IPS DF 4.7 (cell line): ENCODE measurements around the gene EPX.
"Not testable (repeated sequence)": the region's sequence is repeated elsewhere in the genome, so short reads cannot be mapped to it uniquely, and the experiment has no call there.

Experiments used
- DNase-seq: peaks from one replicate; pipeline ENCODE4 v3.0.0-alpha.2; 2013; ENCODE audit warnings: low spot score; ENCODE audit errors: extremely low read depth

Gene EPX

DNA sequence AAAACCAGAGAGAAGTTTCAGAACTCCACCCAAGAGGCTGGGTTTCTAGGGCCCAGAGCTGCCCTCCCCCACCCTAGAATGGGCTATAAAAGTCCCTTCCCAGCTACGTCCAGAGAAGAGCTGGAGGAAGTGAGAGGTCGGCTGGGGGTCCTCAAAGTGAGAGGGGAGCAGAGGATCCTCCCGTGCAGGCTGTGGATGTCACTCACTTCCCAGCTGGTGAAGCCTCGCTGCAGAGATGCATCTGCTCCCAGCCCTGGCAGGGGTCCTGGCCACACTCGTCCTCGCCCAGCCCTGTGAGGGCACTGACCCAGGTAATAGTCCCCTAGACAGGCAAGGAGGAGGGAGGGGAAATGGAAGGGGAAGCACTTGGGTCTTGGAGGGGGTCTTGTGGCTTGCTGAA, at the start of gene EPX:
Gene EPX (plus strand): TSS at position 115 of the 400 bp plus-strand sequence. CDS start 121 bp downstream, at position 236.
- DNase-seq = no peak

- not testable (repeated sequence) for DNase-seq
Measured at GRCh38 chr17:58143335-58143734, 49.2 kb upstream of the EPX start.

DNA sequence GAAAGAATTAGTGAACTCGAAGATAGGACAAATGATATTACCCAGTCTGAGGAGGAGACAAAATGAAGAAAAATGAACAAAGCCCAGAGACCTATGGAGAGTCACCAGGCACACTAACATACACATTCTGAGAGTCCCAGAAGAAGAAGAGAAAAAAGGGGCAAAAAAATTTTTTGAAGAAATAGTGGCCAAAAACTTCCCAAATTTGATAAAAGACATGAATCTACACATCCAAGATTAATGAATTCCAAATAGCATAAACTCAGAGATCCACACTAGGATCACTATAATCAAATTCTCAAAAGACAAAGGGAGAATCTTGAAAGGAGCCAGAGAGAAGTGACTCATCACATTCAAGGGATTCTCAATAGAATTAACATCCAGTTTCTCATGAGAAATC, 47.7 kb upstream of the EPX start:
- no peak for DNase-seq

DNA sequence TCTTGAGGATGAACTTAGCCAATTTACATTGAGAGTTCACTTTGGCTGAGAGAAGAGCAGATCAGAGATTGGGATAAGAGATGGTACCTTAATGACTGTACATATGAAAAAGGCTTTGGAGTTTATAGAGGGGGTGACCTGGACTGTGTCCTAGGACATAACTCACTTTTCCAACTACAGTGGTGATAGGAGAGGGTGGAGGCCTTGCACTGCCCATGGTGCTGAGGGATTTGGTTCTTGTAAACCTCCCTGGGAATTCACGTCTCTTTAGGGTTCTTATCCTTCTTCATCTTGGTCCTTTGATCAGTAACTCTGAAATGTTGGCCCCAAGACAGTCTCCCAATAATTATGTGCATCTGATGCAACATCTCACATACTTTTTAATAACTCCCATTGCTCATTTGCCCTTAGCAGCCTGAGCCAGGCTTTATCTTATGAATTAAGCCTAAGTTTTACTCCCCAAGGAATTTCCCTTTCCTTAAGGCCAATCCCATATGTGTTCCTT, 44.5 kb upstream of the EPX start, which contains the start of gene OR4D1:
Gene OR4D1 (plus strand): TSS at position 455 of the 505 bp plus-strand sequence. CDS start 6,770 bp downstream, outside the sequence.
- DNase-seq = no peak

DNA sequence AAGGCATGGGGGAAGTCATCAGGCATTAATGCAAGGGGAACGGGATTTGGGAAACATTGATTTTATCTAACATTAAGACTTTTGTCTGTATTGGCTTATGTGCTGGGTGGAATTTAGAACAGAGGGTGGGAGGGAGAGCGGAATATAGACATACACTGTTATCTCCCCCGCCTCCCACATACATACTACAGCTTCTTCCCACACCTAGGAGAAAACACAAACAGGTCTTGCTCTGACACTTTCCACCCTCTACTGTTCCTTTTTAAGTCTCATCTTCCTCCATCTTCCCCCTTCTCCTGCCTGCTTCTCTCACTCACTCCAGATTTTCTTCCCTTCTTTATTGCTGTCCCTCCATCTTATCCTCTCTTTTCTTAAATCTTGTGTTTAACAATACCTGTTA, 43.9 kb upstream of the EPX start:
- no peak for DNase-seq

GRCh38 chr17:58150394-58150793, 42.1 kb upstream of the EPX start:
- no peak for DNase-seq

DNA sequence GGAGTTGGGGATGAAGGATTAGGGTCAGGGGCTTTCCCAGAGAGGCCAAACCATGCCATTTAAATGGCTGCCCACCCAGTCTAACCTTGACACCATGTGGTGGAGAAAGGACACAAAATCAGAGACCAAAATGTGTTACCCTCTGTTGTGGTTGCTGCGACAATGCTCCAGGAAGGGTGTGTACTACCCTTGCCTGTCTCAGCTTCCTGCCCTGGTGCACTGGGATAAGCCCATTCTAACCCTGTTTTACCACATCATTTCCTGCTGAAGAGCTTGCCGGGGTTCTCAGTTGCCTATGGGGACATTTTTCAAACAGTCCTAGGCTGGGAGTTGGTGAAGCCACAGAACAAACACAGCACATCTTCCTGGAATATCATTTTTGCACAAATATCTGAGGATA, 39.5 kb upstream of the EPX start:
- DNase-seq = no peak

GRCh38 chr17:58153671-58154070, 38.9 kb upstream of the EPX start:
- no peak for DNase-seq

- no peak for DNase-seq
Measured at GRCh38 chr17:58156839-58157803, 35.4 kb upstream of the EPX start.

- DNase-seq = no peak
Measured at GRCh38 chr17:58158181-58158580, 34.3 kb upstream of the EPX start.

- DNase-seq = no peak
Measured at GRCh38 chr17:58161566-58161965, 31.0 kb upstream of the EPX start.

DNA sequence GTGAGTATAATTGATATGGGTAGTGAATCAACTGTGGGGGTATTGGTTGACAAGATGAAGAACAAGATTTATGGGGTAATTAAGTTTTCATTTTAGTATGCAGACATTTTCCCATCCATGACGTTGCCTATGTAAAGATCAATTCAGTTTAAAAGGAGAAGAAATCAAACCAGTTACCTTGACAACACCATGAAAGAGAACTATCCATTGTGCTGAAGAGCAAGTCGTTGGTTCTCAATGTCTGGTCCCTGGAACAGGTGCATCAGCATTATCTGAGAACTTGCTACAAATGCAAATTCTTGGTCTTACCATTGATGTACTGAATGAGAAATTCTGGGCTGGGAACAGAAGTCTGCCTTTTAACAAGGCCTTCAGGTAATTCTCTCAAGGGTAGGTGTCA, 26.5 kb upstream of the EPX start:
- no peak for DNase-seq

DNA sequence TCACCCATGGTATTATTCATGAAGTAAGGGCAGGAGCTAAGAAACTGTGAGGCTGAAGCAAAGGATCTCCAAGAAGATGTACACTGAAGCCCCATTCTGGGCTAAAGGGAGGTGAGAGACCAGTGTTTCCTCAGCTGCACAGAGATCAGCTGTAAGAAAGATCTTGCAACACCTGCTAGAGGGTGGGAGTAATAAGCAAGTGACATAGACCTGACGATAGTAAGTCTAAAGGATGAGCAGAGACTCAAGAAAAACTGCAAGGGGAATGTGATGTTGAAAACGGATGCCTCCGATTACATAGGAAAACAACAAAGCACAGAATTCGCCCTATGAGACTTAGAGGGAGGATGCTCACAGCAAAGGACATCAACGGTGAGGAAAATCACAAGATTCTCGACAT, 25.8 kb upstream of the EPX start, which contains the start of gene OR4D2:
Gene OR4D2 (plus strand): TSS at position 301 of the 400 bp plus-strand sequence. CDS start 2,674 bp downstream, outside the sequence.
- DNase-seq = no peak

DNA sequence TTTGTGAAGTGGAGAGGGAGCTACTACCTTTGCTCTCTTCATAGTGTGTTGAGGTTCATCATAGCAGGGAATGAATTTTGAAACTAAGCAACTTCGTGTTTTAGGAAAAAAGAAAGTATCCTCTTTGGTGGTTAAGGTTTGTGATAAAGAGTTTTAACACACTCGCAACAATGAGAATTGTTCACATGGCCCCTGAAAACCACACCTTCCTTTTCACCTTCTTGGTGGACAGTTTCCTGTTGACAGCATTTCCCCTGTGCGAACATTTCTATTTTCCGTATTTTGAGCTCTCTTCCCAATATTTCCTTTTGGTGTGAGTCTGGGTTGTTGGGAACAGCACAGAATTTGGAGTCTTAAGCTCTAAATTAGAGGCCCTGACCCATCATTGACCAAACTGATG, 21.9 kb upstream of the EPX start:
- no peak for DNase-seq

DNA sequence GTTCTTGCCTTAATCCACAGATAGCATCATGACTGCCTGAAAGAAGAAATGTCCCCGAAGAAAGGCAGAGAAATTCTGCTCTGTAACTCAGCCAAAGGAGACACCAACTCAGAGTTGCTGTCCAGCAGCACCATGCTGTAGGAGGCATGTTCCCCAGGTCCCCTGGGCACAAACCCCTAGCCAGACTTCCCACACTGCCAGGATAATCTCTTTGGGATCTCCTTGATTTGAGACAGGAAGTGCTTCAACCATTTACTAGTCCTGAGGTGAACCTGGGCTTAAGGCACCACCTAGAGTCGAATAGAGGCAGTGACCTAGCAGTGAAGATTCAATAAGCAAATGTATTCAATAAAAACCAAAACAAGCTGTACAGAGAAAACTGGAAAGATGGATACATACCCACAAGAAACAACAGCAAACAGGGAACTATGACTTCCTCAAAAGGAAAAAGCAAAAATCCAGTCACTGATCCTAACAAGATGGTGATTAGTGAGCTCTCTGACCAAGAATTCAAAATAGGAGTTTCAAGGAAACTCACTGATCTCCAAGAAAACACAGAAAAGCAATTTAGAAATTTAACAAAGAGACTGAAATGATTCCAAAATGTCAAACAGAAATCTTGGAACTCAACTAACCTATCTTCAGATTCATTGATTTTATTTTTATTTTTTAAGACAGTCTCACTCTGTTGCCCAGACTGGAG, 20.0 kb upstream of the EPX start:
- no peak for DNase-seq

- no peak for DNase-seq
Measured at GRCh38 chr17:58174871-58175270, 17.7 kb upstream of the EPX start.

- no peak for DNase-seq
Measured at GRCh38 chr17:58176200-58176599, 16.3 kb upstream of the EPX start.

DNA sequence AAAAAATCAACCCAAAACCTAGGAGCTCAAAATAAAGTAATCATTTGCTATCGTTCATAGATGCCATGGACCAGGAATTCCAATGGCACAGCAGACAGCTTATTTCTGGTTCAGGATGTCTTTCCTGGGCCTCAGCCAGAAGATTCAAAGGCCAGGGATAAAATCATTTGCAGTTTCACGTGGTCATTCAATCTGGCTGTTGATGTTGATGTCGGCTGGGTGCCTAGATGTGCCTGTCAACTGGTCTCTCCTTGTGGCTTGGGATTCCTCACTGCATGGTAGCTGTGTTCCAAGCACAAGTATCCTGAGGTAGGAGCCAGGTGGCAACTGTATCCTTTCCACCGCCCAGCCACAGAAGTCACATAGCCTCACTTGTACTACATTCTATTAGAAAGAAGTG, 10.7 kb upstream of the EPX start:
- DNase-seq = no peak

- no peak for DNase-seq
Measured at GRCh38 chr17:58183514-58183913, 9.0 kb upstream of the EPX start.

DNA sequence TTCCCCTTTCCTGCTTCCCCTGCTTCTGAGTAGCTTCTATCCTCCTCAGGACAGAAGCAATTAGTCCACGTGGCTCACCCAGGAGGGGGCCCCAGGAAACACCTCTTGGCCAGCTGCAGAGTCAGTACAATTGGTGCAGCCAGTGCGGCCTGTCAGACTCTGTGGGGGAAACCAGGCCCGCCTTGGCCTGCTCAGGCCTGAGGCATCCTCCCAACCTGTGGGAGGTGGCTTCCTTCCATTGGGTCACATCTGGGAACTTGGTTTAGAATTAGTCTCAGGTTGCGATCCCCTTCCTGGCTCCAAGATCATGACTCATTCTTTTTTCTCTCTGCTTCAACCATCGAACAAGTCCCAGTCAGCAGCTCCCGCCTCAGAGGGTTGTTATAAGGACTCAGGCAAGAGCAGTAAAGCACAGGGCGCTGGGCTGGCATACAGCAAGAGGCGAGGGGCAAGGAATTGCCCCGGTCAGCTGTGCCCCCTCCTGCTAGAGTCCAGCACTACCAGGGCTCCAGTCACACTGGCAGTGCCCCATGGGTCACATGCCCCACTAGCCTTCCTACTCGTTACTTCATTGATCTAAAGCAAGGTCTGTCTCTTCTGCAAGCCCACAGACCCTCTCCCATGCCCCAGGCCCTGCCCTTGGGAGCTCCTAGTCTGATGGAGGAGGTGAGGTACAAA, 8.1 kb upstream of the EPX start:
- no peak for DNase-seq

DNA sequence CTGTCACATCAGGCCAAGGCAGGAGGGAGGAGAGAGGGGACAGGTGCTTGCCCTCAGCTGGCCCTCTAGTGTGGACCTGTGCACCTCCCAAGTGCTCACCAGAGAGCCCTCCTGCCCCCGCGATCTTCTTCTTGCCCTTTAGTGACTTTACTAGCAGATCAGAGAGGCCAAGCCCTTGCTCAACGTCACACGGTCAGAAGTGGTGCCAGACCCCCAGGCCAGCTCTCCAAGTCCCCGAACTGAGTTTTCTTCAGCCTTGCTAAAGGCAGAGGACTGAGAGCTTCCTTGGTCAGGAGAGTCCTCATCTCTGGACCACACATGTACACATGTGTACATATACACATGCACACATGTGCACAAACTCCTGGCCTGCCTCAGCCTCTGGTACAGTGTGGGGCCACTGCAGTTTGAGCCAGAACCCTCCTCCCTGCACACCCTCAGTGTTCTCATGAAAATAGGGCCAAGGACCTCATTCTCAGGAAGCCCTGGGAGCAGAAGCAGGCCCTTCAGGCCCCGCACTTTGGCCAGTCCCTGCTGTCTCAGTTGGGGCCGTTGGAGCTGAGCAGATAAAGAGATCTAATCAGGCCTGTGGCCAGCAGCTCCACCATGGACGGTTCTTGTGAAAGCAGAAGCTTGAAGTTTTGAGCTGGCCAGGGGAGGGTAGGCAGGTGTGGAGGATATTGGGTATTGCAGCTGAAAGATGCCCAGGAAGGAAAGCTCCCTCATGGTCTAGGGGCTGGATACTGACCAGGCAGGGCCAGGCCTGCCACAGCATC, 7.4 kb upstream of the EPX start:
- DNase-seq = no peak
